ENCODE results near the gene DAPK3.

Gene DAPK3

GRCh38 chr19:3936506-3937442, 34.1 kb downstream of the DAPK3 start:
- no peak for DNase-seq (ENCODE audit: low read depth)
- TF ChIP-seq CTCF (IDR thresholded peaks at IDR 0.05; ENCODE audit: low read depth, low read length, missing control alignments), result no peak
- H3K4me3 ChIP-seq (ENCODE audit: low read depth, low read length), result no peak overlapping the region
- in situ Hi-C loops (cut with HindIII; ENCODE audit: low sequenced_read_pairs), result no loop called here

- no peak for DNase-seq (ENCODE audit: low read depth)
- no peak for TF ChIP-seq CTCF (IDR thresholded peaks at IDR 0.05; ENCODE audit: low read depth, low read length, missing control alignments)
These were observed 37.7 kb downstream of the DAPK3 start, which contains the start of gene NMRK2 for GRCh38 chr19:3932931-3933810. TSS of gene NMRK2 (plus strand) at chr19:3933069. CDS start at chr19:3933672, 603 bp downstream.

GRCh38 chr19:3931041-3931440, 39.9 kb downstream of the DAPK3 start:
- no peak for TF ChIP-seq CTCF (IDR thresholded peaks at IDR 0.05; ENCODE audit: low read depth, low read length, missing control alignments)
- in situ Hi-C loops (cut with HindIII; ENCODE audit: low sequenced_read_pairs), result no loop called here
- no peak overlapping the region for H3K4me3 ChIP-seq (ENCODE audit: low read depth, low read length)
- no peak for DNase-seq (ENCODE audit: low read depth)

More at GRCh38 chr19:3932931-3933810, 37.7 kb downstream of the DAPK3 start, which contains the start of gene NMRK2:
- no peak within 1 kb of the TSS for H3K4me3 ChIP-seq (ENCODE audit: low read depth, low read length)
- in situ Hi-C loops (cut with HindIII; ENCODE audit: low sequenced_read_pairs), result no loop called here

- DNase-seq (ENCODE audit: low read depth), result no peak
- H3K4me3 ChIP-seq (ENCODE audit: low read depth, low read length), result no peak overlapping the region
- TF ChIP-seq CTCF (IDR thresholded peaks at IDR 0.05; ENCODE audit: low read depth, low read length, missing control alignments), result no peak
- in situ Hi-C loops (cut with HindIII; ENCODE audit: low sequenced_read_pairs), result no loop called here
These were observed 47.0 kb downstream of the DAPK3 start for GRCh38 chr19:3923912-3924311.

- in situ Hi-C loops (cut with HindIII; ENCODE audit: low sequenced_read_pairs), result no loop called here
- H3K4me3 ChIP-seq (ENCODE audit: low read depth, low read length), result no peak overlapping the region
- no peak for TF ChIP-seq CTCF (IDR thresholded peaks at IDR 0.05; ENCODE audit: low read depth, low read length, missing control alignments)
- no peak for DNase-seq (ENCODE audit: low read depth)
These were observed 47.7 kb downstream of the DAPK3 start for GRCh38 chr19:3923096-3923758.

- in situ Hi-C loops (cut with HindIII; ENCODE audit: low sequenced_read_pairs), result no loop called here
- DNase-seq (ENCODE audit: low read depth), result no peak
- no peak for TF ChIP-seq CTCF (IDR thresholded peaks at IDR 0.05; ENCODE audit: low read depth, low read length, missing control alignments)
- no peak overlapping the region for H3K4me3 ChIP-seq (ENCODE audit: low read depth, low read length)
These were observed 51.1 kb downstream of the DAPK3 start for GRCh38 chr19:3919793-3920192.
